Activated CD4-positive, CD25-positive, alpha-beta regulatory T cell treated with anti-CD3 and anti-CD28 coated beads, Interleukin-2, amount 50 U/mL, for 24 hours (primary cell): Measurements from ENCODE around the gene IFNL3.
A peak's percentile ranks its signal among the peaks of the same experiment; 100 is the strongest.

Experiments used
- ATAC-seq, 2 donors: fragments of 150-1000 bp; cut with Tn5 transposase; one replicate each; pipeline ENCODE4 v1.10.0; 2021; ENCODE audit warnings: mild to moderate bottlenecking in 1 of 2, moderate library complexity in 1 of 2

IFNL3 gene

DNA sequence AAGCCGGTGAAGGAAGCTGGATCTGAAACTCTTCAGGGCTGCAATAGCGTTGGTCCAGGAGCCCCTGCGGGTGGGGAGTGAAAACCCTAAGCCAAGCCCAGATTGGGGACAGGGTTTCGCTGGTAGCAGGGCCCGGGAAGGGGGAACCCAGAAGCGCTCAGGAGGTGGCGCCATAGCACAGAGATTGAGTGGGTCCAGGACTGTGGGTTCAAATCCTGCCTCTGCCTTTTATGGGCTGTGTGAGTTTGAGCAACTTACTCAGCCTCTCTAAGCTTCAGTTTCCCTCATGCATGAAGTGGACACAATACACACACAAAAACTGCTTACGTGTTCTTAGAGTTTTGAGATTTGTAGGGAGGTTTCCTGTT is 32.4 kb downstream of the IFNL3 start:
- ATAC-seq = peak; percentile 78 to 87

DNA sequence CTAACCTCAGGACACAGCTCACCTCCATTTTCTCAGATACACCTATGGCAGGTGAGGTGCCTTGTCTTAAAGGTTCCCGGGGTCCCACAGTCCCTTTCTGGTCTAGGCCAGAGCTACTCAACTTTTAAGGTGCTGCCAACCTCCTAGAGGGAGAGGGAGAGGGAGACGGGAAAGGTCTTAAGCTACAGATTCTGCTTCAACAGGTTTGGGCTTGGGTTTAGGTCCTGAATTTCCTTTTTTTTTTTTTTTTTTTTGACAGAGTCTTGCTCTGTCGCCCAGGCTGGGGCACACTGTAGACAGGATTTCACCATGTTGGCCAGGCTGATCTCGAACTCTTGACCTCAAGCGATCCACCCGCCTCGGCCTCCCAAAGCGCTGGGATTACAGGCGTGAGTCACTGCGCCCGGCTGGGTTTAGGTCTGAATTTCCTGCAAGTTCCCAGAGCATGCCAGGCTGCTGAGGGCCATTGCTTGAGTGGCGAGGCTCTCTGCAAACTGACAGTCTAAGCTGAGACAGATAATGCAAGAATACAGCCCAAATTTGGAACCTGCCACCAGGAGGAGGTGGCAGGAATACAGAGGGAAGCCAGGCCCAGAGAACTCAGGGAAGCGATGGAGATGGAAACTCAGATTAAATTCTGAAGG is 33.0 kb downstream of the IFNL3 start:
- ATAC-seq = no peak

DNA sequence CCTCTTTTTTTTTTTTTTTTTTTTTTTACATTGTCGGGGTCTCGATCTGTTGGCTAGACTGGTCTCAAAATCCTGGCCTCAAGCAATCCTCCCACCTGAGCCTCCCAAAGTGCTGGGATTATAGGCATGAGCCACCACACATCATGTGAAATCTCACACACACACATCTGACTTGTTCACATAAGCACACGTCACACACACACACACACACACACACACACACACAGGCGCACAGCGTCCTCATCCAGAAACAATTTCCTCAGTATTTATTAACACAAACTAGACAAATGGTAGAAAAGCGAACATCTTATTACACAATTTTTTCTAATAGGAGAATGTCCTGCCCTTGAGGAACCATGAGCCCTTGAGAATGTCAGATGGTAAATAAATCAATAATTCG is 35.6 kb downstream of the IFNL3 start:
- ATAC-seq = no peak

DNA sequence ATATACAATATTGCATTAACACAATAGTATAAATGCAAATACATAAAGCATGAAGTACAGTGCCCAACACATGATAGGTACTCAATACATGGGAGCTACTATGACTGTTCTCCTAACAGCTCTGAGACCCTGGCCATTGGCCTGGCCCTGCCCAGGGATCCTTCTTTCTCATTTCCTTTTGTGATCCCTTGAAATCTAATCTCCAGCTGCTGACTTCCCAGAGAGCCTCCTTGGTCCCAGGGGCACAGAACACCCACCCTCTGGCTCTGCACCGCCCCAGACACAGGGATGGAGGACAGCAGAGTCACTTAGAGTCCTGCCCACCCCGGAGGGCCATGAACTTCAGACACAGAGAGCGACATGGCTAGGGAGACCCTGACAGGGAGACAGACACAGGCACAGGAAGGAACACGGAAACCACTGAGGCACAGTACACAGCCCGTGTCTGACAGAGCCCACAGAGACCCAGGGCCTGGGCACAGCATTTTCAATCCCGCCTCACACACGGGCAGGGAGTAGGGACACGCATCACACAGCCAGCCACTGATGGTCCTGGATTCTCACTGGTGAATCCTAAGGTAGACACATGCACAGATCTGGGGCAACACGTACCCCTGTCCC is 36.5 kb downstream of the IFNL3 start:
- ATAC-seq = no peak

DNA sequence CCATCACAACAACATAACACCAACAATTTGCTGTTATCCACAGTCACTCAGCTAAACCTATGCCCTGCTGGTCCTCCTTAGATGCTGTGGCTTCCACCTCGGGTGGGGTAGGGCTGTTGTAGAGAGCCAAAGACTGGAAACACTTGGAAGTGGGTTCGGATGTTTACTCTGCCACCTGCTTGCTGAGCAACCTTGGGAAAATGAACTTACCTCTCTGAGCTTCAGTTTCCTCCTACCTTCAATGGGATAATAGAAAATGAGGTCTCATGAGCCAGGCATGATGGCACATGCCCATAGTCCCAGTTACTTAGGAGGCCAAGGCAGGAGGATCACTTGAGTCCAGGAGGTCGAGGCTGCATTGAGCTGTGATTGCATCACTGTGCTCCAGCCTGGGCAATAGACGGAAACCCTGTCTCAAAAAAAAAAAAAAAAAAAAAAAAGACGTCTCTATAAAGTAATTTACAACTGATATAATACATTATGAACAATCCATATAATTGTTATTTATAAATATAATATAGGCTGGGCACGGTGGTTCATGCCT is 37.4 kb downstream of the IFNL3 start:
- no peak for ATAC-seq

DNA sequence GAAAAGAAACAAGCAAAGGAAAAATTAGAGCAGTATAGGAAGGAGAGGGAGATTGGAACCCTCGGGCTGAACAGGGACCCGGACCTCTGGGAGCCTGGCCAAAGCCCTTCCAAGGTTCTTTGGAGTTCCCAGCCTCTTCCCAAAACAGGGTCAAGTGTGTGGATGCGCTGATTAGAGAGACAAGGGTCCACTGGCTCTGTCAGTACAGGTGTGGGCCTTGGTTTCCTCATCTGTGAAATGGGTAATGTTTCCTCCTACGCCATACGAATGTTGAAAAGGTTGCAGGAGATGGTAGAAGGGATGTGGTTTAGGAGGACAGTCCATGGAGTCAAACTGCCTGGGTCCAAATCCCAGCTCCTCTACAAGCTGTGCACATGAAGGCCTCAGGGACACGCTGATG is 38.7 kb downstream of the IFNL3 start:
- no peak for ATAC-seq

DNA sequence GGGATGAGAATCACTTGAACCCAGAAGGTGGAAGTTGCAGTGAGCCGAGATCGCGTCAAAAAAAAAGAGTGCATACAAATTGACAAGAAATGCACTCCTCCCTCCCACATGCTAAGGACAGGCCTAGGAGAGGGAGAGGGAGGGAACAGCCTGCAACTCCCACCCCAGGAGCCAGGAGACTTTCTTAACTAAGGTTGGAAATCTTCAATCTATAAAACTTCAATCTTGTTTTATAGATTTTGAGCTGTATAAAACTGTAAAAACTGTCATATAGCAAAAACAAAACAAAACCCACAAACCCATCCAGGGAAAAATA is 39.4 kb downstream of the IFNL3 start:
- ATAC-seq = no peak

DNA sequence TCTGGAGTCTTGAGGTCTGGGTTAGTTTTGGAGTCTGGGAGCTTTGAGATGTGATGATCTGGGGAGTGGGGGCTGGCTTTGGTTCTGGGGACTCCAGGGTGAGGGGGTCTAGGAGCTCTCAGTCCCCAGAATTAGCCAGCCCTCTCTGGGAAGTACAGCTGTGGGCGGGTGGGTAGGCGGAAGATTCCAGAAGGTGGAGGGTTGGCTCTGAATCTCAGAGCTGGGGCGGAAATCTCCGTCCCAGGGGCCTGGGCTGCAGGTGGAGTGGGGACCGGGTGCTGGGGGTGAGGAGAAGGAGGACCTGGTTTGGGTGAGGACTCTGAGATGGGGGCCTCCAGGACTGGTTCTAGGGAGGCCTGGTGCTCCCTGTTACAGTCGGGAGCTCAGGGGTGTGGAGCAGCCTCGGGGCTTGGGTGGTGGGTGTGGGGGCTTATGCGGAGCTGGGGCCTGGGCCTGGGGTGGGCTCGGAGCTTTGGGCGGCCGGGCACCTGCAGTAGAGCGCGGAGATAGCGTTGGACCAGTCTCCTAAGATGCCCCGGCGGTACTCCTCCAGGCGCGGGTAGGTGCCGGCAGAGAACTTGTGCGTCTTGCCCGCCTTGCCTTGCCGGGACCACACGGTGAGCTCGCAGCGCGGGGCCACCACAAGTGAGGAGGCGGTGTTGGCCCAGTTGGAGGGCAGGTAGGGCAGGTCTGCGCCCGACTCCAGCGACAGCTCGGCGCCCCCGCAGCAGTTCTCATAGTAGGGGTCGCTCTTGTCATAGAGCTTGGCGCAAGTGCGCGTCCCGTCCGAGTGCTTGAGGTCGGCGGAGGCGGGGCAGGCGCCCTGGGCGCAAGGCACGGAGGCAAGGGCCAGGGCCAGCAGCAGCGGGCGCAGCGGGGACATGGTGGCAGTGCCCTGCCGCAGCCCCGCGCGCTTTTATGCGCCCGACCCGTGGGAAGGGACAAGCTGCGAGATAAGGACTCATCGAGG is 41.1 kb downstream of the IFNL3 start, which contains the start of gene SYCN:
Gene SYCN (minus strand): TSS at position 892 of the 970 bp plus-strand sequence. CDS start 9 bp downstream, at position 883.
- no peak for ATAC-seq

DNA sequence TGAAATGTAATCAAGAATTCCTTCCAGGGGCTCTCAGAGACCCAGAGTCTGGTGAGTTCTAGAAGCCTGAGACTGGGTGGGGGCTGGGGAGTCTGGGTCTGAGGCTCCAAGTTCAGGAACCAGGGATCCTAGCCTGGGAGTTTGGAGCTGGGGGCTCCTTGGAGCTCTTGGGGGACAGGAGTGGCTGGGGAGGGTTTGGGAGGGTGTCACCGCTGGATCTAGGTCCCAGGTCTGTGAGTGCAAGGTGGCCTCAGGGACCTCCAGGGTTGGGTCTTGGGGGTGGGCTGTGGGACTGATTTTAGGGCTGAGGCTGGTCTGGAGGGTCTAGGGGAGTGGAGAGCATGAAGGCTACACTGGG is 41.8 kb downstream of the IFNL3 start:
- no peak for ATAC-seq

DNA sequence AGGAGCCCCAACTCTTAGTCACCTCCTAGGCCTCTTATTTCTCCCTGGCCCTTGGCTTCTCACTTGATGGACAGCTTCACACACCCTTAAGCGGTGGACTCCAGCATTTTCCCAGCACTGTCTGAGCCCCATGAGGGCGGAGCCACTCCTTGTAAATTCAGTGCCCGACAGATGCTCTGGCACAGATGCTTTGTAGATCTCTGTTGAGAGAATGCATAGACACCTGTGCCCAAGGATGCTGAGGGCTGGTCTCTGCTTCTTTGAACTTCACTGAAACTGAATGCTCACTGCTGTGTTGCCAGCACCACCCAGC is 44.0 kb downstream of the IFNL3 start:
- ATAC-seq = no peak

DNA sequence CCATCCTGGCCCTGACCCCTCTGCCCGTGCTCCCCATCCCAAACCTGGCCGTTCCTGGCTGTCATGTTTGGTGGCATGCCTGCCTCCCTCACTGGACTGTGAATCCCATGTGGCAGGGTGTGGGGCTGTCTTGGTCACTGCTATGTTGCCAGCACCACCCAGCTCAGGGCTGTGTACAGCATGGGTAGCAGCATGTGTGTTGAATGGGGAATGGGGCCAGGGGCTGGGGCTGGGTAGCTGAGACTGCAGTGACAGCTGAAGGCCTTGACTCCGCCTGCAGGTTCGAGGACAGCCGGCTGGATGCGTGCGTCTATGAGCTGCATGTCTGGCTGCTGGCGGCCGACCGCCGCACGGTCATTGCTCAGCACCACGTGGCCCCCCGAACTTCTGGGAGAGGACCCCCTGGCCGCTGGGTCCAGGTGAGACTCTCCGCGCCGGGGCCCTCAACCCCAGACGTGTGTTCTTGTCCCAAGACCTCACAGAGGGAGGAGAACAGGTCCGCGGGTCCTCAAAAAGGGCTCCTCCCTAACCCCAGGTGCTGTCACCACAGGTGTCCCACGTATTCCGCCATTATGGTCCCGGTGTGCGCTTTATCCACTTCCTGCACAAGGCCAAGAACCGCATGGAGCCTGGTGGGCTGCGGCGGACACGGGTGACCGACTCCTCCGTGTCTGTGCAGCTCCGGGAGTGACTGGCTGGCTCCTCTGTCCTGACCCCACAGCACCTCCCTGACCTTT is 44.6 kb downstream of the IFNL3 start:
- no peak for ATAC-seq

DNA sequence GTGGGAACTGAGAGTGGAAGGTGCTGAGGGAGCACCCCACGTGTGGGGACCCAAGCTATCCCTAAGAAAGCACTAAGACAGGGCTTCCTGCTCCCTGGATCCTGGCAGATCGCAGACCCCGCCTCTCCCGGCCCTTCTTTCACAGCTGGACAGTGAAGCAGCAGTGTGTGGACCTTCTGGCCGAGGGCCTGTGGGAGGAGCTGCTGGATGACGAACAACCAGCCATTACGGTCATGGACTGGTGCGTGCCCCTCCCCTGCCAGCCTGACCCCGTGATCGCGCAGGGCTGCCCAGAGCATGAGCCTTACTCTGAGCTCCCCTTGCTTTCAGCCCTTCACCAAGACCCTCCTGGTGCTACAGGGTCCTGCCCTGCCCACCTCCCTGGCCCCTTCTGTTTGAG is 45.8 kb downstream of the IFNL3 start:
- no peak for ATAC-seq

DNA sequence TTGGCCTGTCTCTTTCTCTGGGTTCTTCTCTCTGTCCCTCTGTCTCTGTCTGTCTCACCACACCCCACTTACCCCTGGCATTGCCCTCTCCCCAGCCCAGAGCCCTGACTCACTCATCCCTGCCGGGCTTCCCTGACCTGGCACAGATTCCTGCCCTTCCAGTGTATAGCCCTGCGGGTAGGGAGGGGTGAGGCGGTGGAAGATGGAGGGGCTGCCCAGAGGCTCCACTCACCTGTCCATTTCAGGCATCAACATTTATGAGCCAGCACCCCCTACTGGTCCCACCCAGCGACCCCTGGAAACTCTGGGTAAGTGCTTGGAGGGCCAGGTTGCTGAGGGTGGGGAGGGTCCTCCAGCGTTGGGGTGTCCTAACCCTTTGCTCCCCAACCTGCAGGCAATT is 47.0 kb downstream of the IFNL3 start:
- no peak for ATAC-seq

DNA sequence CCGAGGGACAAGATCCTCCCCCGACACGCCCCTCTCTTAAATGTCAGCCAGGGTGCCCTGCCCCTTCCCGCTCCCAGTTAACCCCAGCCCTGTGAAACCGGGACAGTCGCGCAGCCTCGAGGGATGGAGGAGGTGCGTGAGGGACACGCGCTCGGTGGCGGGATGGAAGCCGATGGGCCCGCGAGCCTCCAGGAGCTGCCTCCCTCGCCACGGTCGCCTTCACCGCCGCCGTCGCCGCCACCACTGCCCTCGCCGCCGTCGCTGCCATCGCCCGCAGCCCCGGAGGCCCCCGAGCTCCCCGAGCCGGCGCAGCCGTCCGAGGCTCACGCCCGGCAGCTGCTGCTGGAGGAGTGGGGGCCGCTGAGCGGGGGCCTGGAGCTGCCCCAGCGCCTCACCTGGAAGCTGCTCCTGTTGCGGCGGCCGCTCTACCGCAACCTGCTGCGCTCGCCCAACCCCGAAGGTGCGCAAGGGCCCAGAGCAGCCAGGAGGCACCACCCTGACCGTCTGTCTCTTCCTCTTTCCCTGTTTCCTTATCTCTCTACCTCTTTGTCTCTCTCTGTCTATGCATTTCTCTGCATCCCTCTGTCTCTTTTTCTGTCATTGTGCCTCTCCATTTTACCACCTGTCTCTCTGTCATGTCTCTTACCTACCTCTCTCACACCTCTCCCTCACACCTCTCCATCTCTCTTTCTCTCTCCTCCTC is 47.8 kb downstream of the IFNL3 start, which contains the start of gene NCCRP1:
Gene NCCRP1 (plus strand): TSS at position 105 of the 703 bp plus-strand sequence. CDS start 19 bp downstream, at position 124.
- ATAC-seq = no peak

DNA sequence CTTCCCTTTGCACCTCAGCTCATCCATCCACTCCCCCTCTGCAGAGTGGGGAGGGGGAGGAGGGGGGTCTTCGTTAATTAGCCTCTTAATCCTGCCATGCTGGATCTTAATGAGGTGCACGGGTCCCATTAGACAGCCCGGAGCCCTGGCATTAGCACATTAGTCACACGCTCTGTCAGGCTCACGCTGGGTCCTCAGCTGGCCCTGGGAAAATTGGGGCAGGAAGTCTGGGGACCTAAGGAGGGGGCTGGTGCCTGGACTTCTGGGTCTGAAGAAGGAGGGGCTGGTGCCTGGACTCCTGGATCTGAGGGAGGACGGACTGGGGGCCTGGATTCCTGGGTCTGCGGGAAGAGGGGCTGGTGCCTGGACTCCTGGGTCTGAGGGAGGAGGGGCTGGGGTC is 48.5 kb downstream of the IFNL3 start:
- ATAC-seq = no peak

DNA sequence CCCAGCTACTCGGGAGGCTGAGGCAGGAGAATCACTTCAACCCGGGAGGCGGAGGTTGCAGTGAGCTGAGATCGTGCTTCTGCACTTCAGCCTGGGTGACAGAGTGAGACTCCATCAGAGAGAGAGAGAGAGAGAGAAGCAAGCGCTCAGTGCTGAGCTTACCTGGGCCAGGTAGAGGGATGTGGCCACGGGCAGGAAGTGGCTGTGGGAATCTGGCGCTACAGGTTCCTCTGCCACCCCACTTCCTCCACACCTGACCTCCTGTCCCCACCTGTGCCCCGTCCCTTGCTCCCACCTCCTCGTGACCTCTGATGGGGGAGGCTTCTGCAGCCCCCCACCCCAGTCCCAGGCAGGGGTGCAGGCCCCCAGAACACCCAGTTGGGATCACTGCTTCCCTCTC is 49.1 kb downstream of the IFNL3 start:
- no peak for ATAC-seq

DNA sequence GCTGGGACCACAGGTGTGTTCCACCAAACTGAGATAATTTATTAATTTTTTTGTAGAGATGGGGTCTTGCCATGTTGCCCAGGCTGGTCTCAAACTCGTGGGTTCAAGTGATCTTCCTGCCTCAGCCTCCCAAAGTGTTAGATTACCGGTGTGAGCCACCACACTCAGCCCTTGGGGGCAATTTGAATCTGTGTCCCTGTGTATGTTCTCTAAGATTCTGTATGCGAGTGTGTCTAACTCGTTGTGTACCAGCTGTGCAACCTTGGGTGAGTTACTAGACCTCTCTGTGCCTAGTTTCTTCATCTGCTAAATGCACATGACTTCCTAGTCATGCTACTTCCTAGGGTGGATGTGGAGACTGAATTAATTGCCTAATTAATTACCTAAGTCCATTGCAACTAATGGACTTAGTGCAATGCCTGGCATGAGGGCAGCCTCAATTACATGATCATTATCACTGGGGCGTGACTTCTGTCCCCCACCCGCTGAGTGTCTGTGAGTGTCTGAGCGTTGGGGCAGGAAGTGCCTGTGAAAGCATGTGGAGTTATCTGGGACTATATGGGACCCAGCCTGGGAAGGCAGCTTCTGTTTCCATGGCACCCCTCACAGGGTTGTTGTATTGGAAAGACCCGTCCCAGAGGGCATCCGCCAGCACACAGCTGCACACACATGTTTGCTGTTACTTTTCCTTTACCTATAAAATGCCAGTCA is 49.8 kb downstream of the IFNL3 start:
- ATAC-seq = no peak

DNA sequence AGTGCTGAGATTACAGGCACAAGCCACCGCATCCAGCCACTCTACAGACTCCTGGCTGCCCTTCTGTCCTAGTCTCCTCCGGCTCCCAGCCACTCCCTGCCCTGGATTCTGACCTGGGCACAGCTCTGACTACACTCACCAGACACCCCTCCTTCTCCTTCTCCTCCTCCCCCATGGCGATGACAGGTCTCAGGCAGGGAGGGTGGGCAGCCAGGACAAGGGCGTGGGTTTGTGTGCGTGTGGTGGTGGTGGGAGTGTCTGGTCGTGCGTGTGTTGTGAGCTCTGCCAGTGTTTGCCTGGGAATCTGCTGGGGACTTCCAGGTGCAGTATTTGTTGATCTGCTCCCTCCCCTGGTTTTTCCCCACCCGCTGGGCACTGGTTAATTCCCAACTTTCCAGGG is 51.0 kb downstream of the IFNL3 start:
- no peak for ATAC-seq
